Spleen (tissue), 11 donors: Measurements from ENCODE around the gene PLXNB2. TPM values are rescaled to one million over a fixed set of nuclear protein-coding genes. Genes with fewer than 3 reads are reported as not detected.

Source experiments
- DNase-seq: peaks from one replicate; pipeline ENCODE4 v3.0.0-alpha.2; 2020
- H3K27ac ChIP-seq, 8 donors: fragments of 200-600 bp; sonication (generic) in 7 of 8; 1 replicate in 4 of 8; 2 replicates in 4 of 8; pipeline versions ENCODE4 v1.5.0 to v1.8.0; 2016 to 2021; ENCODE audit warnings: inconsistent platforms in 4 of 8, mild to moderate bottlenecking in 4 of 8, moderate library complexity in 1 of 8
- H3K27me3 ChIP-seq, 7 donors: fragments of 200-600 bp; sonication (generic) in 6 of 7; replicated peaks in 1 of 7; 1 replicate in 4 of 7; 2 replicates in 3 of 7; pipeline versions ENCODE4 v1.5.0 to v1.8.0; 2016 to 2021; ENCODE audit warnings: inconsistent platforms in 3 of 7, mild to moderate bottlenecking in 1 of 7
- H3K36me3 ChIP-seq, 6 donors: fragments of 200-600 bp; sonication (generic) in 5 of 6; 1 replicate in 4 of 6; 2 replicates in 2 of 6; pipeline versions ENCODE4 v1.5.0 to v1.8.0; 2016 to 2021; ENCODE audit warnings: inconsistent platforms in 2 of 6
- H3K4me1 ChIP-seq, 6 donors: fragments of 200-600 bp; sonication (generic) in 5 of 6; 1 replicate in 3 of 6; 2 replicates in 3 of 6; pipeline versions ENCODE4 v1.5.0 to v1.8.0; 2016 to 2021; ENCODE audit warnings: inconsistent platforms in 3 of 6
- H3K4me3 ChIP-seq, 8 donors: fragments of 200-600 bp; sonication (generic) in 7 of 8; 1 replicate in 4 of 8; 2 replicates in 4 of 8; pipeline versions ENCODE4 v1.5.0 to v1.8.0; 2016 to 2021; ENCODE audit warnings: inconsistent platforms in 4 of 8, mild to moderate bottlenecking in 4 of 8, moderate library complexity in 2 of 8
- H3K9me3 ChIP-seq, 8 donors: fragments of 200-600 bp; sonication (generic) in 7 of 8; 1 replicate in 4 of 8; 2 replicates in 4 of 8; pipeline versions ENCODE4 v1.5.0 to v1.8.0; 2016 to 2021; ENCODE audit warnings: inconsistent platforms in 4 of 8
- POLR2A ChIP-seq, 3 donors: fragments of 450-650 bp; IDR thresholded peaks; one replicate each; pipeline ENCODE4 v1.5.1; 2017; ENCODE audit warnings: antibody characterized with exemption in 3 of 3, mild to moderate bottlenecking in 1 of 3
- POLR2AphosphoS5 ChIP-seq, 3 donors: sonication (generic); formaldehyde crosslinking; IDR thresholded peaks; one replicate each; pipeline ENCODE4 v1.5.1; 2017; ENCODE audit warnings: antibody characterized with exemption in 3 of 3
- WGBS, 5 donors: extraction: QIAGEN DNeasy Blood & Tissue Kit in 3 of 5; methylation state at CpG; one replicate each; pipeline versions ENCODE4 v1.1.5 to v1.1.7; 2013 to 2018; 5-methylcytosine and 5-hydroxymethylcytosine counted together
- intact Hi-C: fragments of 100-400 bp; cut with DNase I; formaldehyde crosslinking; loops from one replicate; pipeline ENCODE4 v1.15.0; 2023; ENCODE audit warnings: low total_unique reads
- polyA plus RNA-seq, 3 donors: library from polyadenylated mRNA; stranded (reverse); fragments of 200-250 nt; gene quantifications; one replicate each; pipeline ENCODE4 v1.2.1, GENCODE V29; 2013
- total RNA-seq, 7 donors: library from RNA; depleted of rRNA in 3 of 7; stranded (reverse); fragments of >200 nt in 3 of 7; fragmentation: NEBNext Ultra II Directional in 4 of 7; extraction: Animal tissue kit (Norgen Biotek cat#: 25700) in 4 of 7; gene quantifications; one replicate each; pipeline versions ENCODE4 v1.1.0 to v1.2.1, GENCODE V29; 2016 to 2021
- TF ChIP-seq, protein P1 (sequence below), 11 experiments: fragments of 200-600 bp in 7 of 11; fragments of 450-650 bp in 4 of 11; sonication (generic) in 4 of 11; IDR thresholded peaks in 8 of 11; conservative IDR thresholded peaks in 3 of 11; 1 replicate in 7 of 11; 2 replicates in 4 of 11; pipeline versions ENCODE4 v1.4.0 to v1.8.0; 2016 to 2021; ENCODE audit warnings: antibody characterized with exemption in 11 of 11, inconsistent platforms in 4 of 11, mild to moderate bottlenecking in 1 of 11
- donor health status: healthy with polysubstance abuse.
- donor health status: DM: no; HTN: no; CAD: no; lungs with moderate emphysema.
- donor health status: DM: no; HTN: no; CAD: no.
- donor health status: Bipolar disorder and iron deficiency.
- donor health status: healthy.
- donor health status: DM: no; HTN: no; CAD: no.
- donor health status: DM: yes; HTN: yes; CAD: no.

PLXNB2 gene
- total and polyA plus RNA-seq, 10 donors = 41.9 to 382 (median 242) TPM

DNA sequence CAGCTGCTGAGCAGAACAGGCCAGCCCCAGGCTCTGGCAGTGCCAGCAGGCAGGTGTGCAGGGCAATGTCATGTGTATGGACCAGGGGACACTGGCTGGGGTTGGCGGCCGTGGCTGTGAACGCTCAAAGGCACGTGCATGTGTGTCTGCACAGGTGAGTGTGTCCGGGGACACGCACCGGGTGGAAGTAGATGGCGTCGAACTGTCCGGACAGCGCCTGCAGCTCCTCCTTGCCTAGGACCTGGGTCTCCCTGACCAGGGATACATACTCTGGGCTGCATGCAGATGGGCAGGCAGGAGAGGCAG is 57.2 kb downstream of the PLXNB2 start:
- intact Hi-C loops = loop anchor here (5.0 kb wide), 1 partner anchor 92 kb away; the partner anchor contains the start of gene PPP6R2
- Histone ChIP-seq H3K36me3 (peaks cover 0 to 43% (median 16%) of the 10 kb centered on the region in 6 donors), H3K27me3 (no peaks in the 10 kb centered on the region), H3K27ac (peak overlapping the region in 5 of 8 donors; percentile 73 to 86 (median 81)), H3K4me1 (peaks cover 30 to 72% (median 64%) of the 10 kb centered on the region in 6 donors), H3K9me3 (no peaks in the 10 kb centered on the region), H3K4me3 (peak overlapping the region in 7 of 8 donors; percentile 67 to 85 (median 77))
- TF ChIP-seq, protein P1, sequence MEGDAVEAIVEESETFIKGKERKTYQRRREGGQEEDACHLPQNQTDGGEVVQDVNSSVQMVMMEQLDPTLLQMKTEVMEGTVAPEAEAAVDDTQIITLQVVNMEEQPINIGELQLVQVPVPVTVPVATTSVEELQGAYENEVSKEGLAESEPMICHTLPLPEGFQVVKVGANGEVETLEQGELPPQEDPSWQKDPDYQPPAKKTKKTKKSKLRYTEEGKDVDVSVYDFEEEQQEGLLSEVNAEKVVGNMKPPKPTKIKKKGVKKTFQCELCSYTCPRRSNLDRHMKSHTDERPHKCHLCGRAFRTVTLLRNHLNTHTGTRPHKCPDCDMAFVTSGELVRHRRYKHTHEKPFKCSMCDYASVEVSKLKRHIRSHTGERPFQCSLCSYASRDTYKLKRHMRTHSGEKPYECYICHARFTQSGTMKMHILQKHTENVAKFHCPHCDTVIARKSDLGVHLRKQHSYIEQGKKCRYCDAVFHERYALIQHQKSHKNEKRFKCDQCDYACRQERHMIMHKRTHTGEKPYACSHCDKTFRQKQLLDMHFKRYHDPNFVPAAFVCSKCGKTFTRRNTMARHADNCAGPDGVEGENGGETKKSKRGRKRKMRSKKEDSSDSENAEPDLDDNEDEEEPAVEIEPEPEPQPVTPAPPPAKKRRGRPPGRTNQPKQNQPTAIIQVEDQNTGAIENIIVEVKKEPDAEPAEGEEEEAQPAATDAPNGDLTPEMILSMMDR (IDR thresholded peaks at IDR 0.05 in 8 of 11, conservative IDR thresholded peaks at IDR 0.05 in 3 of 11) = no peak
- TF ChIP-seq POLR2AphosphoS5 (IDR thresholded peaks at IDR 0.05) = no peak
- TF ChIP-seq POLR2A (IDR thresholded peaks at IDR 0.05) = no peak
- no peak for DNase-seq
- 81 to 90% (median 86%) methylated on average over 7 to 11 of the region's 11 CpGs for WGBS, 5 donors

- TF ChIP-seq POLR2A (IDR thresholded peaks at IDR 0.05) (no peak), POLR2AphosphoS5 (IDR thresholded peaks at IDR 0.05) (no peak)
- TF ChIP-seq, protein P1 (IDR thresholded peaks at IDR 0.05 in 8 of 11, conservative IDR thresholded peaks at IDR 0.05 in 3 of 11) = no peak
- H3K4me1 ChIP-seq = peaks cover 30 to 73% (median 64%) of the 10 kb centered on the region in 6 donors
- intact Hi-C loops = loop anchor here (5.0 to 10.0 kb wide), 2 partner anchors 93 to 245 kb away; partner anchors contain the start of gene PPP6R2
- H3K27me3 ChIP-seq = no peaks in the 10 kb centered on the region
- peak overlapping the region in 4 of 8 donors; percentile 73 to 86 (median 84) for H3K27ac ChIP-seq
- H3K36me3 ChIP-seq = peaks cover 0 to 43% (median 16%) of the 10 kb centered on the region in 6 donors
- WGBS, 5 donors = 90 to 96% (median 92%) methylated on average over 23 to 32 of the region's 32 CpGs
- peak overlapping the region in 5 of 8 donors; percentile 70 to 85 (median 83) for H3K4me3 ChIP-seq
- DNase-seq = no peak
- H3K9me3 ChIP-seq = no peaks in the 10 kb centered on the region
Observed at GRCh38 chr22:50249341-50250248, 57.9 kb downstream of the PLXNB2 start.

GRCh38 chr22:50248196-50249081 is 59.0 kb downstream of the PLXNB2 start:
- Histone ChIP-seq H3K27me3 (no peaks in the 10 kb centered on the region), H3K4me3 (no peak overlapping the region), H3K9me3 (no peaks in the 10 kb centered on the region), H3K36me3 (peaks cover 0 to 43% (median 16%) of the 10 kb centered on the region in 6 donors), H3K4me1 (peaks cover 36 to 83% (median 74%) of the 10 kb centered on the region in 6 donors), H3K27ac (peak overlapping the region in 2 of 8 donors; percentile 12 to 40)
- WGBS, 5 donors = 83 to 96% (median 91%) methylated on average over 13 to 29 of the region's 29 CpGs
- intact Hi-C loops = loop anchor here (10.0 kb wide), 1 partner anchor 246 kb away; no protein-coding TSS in a partner anchor
- DNase-seq = no peak
- no peak for TF ChIP-seq POLR2A (IDR thresholded peaks at IDR 0.05)
- no peak for TF ChIP-seq POLR2AphosphoS5 (IDR thresholded peaks at IDR 0.05)
- TF ChIP-seq, protein P1 (IDR thresholded peaks at IDR 0.05 in 8 of 11, conservative IDR thresholded peaks at IDR 0.05 in 3 of 11) = no peak
